HepG2 (cell line): ENCODE results near the gene B9D2. TPM values are rescaled to one million over a fixed set of nuclear protein-coding genes. Genes with fewer than 3 reads are reported as not detected.
A peak's percentile ranks its signal among the peaks of the same experiment; 100 is the strongest.

Experiments used
- CREB1 ChIP-seq, 2 experiments: fragments of 450-650 bp in 1 of 2; IDR thresholded peaks; 2 replicates each; pipeline ENCODE4 v1.6.1; 2016 to 2017; ENCODE audit warnings: control low read depth in 1 of 2, mild to moderate bottlenecking in 1 of 2, missing compliant biosample characterization in 1 of 2, missing genetic modification characterization in 1 of 2
- NKX3-1 ChIP-seq: sonication (generic); formaldehyde crosslinking; IDR thresholded peaks from 2 replicates; pipeline ENCODE4 v1.5.0; 2020; ENCODE audit warnings: missing genetic modification reagents
- SALL1 ChIP-seq: sonication (generic); formaldehyde crosslinking; IDR thresholded peaks from 2 replicates; pipeline ENCODE4 v1.8.0; 2022; ENCODE audit warnings: mild to moderate bottlenecking, missing genetic modification reagents
- polyA plus RNA-seq, 8 experiments: library from polyadenylated mRNA; depleted of rRNA in 3 of 8; stranded (reverse) in 7 of 8; unstranded in 1 of 8; fragments of >200 nt; fragmentation: Illumina TruSeq in 4 of 8; extraction: Trizol in 4 of 8; gene quantifications; 2 replicates each; pipeline versions ENCODE4 v1.2.1 to v1.2.3, GENCODE V29; 2011 to 2016; ENCODE audit warnings: low read depth in 4 of 8, missing spikeins in 1 of 8, mixed read lengths in 1 of 8; ENCODE audit not compliant: insufficient read depth in 1 of 8
- total RNA-seq, 5 experiments: library from RNA; depleted of rRNA; stranded (reverse); fragments of >200 nt; fragmentation: Illumina TruSeq; extraction: Trizol; gene quantifications; 2 replicates each; pipeline ENCODE4 v1.2.3, GENCODE V29; 2016; ENCODE audit warnings: low read depth in 1 of 5
- TF ChIP-seq, protein P1 (sequence below), 2 experiments: fragments of 450-650 bp in 1 of 2; sonication (generic) in 1 of 2; formaldehyde crosslinking in 1 of 2; IDR thresholded peaks; 2 replicates each; pipeline versions ENCODE4 v1.6.1 to v1.8.0; 2016 to 2022; ENCODE audit warnings: antibody characterized with exemption in 1 of 2, mild to moderate bottlenecking in 1 of 2, missing genetic modification reagents in 1 of 2
- TF ChIP-seq, protein P2 (sequence below): IDR thresholded peaks from 2 replicates; pipeline ENCODE4 v1.6.1; 2012; ENCODE audit warnings: inconsistent platforms
- TF ChIP-seq, protein P3 (sequence below): sonication (generic); formaldehyde crosslinking; IDR thresholded peaks from 2 replicates; pipeline ENCODE4 v1.5.1; 2020; ENCODE audit warnings: mild to moderate bottlenecking, missing genetic modification reagents, moderate library complexity
- TF ChIP-seq, protein P4 (sequence below): IDR thresholded peaks from 2 replicates; pipeline ENCODE4 v1.6.1; 2016
- TF ChIP-seq, protein P5 (sequence below): sonication (generic); formaldehyde crosslinking; IDR thresholded peaks from 2 replicates; pipeline ENCODE4 v1.4.0; 2020; ENCODE audit warnings: mild to moderate bottlenecking, missing genetic modification reagents

B9D2 gene
- total and polyA plus RNA-seq, 2 of the 13 experiments (the other 11 are each of a cell fraction or from before 2014, with no cell fraction given) = 3.1 to 4.4 TPM

DNA sequence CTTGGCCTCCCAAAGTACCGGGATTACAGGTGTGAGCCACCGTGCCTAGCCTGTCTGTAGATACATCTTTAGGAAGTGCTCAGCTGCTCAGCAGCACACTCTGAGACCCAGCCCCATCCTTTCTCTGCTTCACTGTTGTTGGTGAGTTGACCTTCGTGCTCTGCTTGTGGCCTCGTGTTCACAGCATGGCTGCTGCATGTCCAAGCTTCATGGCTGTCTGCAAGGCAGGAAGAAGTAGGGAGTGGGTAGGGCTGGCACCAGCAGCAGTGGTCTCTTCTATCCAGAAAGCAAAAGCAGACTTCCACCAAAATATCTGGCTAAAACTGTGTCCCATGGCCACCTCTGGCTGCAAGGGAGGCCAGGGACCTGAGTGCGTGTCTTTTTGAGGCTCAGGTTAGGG, 49.0 kb upstream of the B9D2 start (continued):
- TF ChIP-seq, protein P1, sequence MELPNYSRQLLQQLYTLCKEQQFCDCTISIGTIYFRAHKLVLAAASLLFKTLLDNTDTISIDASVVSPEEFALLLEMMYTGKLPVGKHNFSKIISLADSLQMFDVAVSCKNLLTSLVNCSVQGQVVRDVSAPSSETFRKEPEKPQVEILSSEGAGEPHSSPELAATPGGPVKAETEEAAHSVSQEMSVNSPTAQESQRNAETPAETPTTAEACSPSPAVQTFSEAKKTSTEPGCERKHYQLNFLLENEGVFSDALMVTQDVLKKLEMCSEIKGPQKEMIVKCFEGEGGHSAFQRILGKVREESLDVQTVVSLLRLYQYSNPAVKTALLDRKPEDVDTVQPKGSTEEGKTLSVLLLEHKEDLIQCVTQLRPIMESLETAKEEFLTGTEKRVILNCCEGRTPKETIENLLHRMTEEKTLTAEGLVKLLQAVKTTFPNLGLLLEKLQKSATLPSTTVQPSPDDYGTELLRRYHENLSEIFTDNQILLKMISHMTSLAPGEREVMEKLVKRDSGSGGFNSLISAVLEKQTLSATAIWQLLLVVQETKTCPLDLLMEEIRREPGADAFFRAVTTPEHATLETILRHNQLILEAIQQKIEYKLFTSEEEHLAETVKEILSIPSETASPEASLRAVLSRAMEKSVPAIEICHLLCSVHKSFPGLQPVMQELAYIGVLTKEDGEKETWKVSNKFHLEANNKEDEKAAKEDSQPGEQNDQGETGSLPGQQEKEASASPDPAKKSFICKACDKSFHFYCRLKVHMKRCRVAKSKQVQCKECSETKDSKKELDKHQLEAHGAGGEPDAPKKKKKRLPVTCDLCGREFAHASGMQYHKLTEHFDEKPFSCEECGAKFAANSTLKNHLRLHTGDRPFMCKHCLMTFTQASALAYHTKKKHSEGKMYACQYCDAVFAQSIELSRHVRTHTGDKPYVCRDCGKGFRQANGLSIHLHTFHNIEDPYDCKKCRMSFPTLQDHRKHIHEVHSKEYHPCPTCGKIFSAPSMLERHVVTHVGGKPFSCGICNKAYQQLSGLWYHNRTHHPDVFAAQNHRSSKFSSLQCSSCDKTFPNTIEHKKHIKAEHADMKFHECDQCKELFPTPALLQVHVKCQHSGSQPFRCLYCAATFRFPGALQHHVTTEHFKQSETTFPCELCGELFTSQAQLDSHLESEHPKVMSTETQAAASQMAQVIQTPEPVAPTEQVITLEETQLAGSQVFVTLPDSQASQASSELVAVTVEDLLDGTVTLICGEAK (IDR thresholded peaks at IDR 0.05) = no peak
- TF ChIP-seq, protein P1 (CRISPR knock-in tag; IDR thresholded peaks at IDR 0.05) = 0 out of 2 replicates have a peak, but pooled peaks have one; percentile 27
- TF ChIP-seq NKX3-1 (CRISPR knock-in tag) = no peak
- TF ChIP-seq, protein P2, sequence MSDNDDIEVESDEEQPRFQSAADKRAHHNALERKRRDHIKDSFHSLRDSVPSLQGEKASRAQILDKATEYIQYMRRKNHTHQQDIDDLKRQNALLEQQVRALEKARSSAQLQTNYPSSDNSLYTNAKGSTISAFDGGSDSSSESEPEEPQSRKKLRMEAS = peak; percentile 81
- TF ChIP-seq SALL1 = peak; percentile 63; the same call in 1 of the 2 replicates
- TF ChIP-seq, protein P3, sequence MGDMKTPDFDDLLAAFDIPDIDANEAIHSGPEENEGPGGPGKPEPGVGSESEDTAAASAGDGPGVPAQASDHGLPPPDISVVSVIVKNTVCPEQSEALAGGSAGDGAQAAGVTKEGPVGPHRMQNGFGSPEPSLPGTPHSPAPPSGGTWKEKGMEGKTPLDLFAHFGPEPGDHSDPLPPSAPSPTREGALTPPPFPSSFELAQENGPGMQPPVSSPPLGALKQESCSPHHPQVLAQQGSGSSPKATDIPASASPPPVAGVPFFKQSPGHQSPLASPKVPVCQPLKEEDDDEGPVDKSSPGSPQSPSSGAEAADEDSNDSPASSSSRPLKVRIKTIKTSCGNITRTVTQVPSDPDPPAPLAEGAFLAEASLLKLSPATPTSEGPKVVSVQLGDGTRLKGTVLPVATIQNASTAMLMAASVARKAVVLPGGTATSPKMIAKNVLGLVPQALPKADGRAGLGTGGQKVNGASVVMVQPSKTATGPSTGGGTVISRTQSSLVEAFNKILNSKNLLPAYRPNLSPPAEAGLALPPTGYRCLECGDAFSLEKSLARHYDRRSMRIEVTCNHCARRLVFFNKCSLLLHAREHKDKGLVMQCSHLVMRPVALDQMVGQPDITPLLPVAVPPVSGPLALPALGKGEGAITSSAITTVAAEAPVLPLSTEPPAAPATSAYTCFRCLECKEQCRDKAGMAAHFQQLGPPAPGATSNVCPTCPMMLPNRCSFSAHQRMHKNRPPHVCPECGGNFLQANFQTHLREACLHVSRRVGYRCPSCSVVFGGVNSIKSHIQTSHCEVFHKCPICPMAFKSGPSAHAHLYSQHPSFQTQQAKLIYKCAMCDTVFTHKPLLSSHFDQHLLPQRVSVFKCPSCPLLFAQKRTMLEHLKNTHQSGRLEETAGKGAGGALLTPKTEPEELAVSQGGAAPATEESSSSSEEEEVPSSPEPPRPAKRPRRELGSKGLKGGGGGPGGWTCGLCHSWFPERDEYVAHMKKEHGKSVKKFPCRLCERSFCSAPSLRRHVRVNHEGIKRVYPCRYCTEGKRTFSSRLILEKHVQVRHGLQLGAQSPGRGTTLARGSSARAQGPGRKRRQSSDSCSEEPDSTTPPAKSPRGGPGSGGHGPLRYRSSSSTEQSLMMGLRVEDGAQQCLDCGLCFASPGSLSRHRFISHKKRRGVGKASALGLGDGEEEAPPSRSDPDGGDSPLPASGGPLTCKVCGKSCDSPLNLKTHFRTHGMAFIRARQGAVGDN (CRISPR knock-in tag) = peak; percentile 85
- TF ChIP-seq, protein P4, sequence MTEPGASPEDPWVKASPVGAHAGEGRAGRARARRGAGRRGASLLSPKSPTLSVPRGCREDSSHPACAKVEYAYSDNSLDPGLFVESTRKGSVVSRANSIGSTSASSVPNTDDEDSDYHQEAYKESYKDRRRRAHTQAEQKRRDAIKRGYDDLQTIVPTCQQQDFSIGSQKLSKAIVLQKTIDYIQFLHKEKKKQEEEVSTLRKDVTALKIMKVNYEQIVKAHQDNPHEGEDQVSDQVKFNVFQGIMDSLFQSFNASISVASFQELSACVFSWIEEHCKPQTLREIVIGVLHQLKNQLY (CRISPR knock-in tag) = peak; percentile 80; the same call in 1 of the 2 replicates
- TF ChIP-seq, protein P5, sequence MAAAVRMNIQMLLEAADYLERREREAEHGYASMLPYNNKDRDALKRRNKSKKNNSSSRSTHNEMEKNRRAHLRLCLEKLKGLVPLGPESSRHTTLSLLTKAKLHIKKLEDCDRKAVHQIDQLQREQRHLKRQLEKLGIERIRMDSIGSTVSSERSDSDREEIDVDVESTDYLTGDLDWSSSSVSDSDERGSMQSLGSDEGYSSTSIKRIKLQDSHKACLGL (CRISPR knock-in tag) = 0 out of 2 replicates have a peak, but pooled peaks have one; percentile 31
- TF ChIP-seq CREB1 (IDR thresholded peaks at IDR 0.05) = no peak
- TF ChIP-seq CREB1 (CRISPR knock-in tag; IDR thresholded peaks at IDR 0.05) = no peak
- TF ChIP-seq, all 625 proteins: peak for 12
